CD4-positive, CD25-positive, alpha-beta regulatory T cell (primary cell): ENCODE measurements around the gene PEAK1. TPM values are rescaled to one million over a fixed set of nuclear protein-coding genes. Genes with fewer than 3 reads are reported as not detected.

ENCODE experiments used
- ATAC-seq, 2 donors: fragments of 150-1000 bp; cut with Tn5 transposase; one replicate each; pipeline ENCODE4 v1.10.0; 2021; ENCODE audit warnings: low read depth in 2 of 2, moderate number of reproducible peaks in 2 of 2, moderate library complexity in 1 of 2
- DNase-seq, 3 donors: peaks; one replicate each; pipeline versions ENCODE4 v3.0.0 to v3.0.0-alpha.2; 2012 to 2022; ENCODE audit warnings: mixed read lengths in 1 of 3
- H3K27ac ChIP-seq: one replicate; pipeline ENCODE4 v1.7.0; 2013; ENCODE audit warnings: mild to moderate bottlenecking, low read length; ENCODE audit not compliant: insufficient read depth, poor library complexity, severe bottlenecking
- H3K27me3 ChIP-seq: one replicate; pipeline ENCODE4 v1.7.0; 2013; ENCODE audit warnings: low read length; ENCODE audit not compliant: control insufficient read depth, insufficient read depth
- H3K36me3 ChIP-seq: one replicate; pipeline ENCODE4 v1.7.0; 2013; ENCODE audit warnings: mild to moderate bottlenecking, low read length, moderate library complexity; ENCODE audit not compliant: control insufficient read depth, insufficient read depth
- H3K4me1 ChIP-seq: 2 replicates; pipeline ENCODE4 v1.7.0; 2013; ENCODE audit warnings: mild to moderate bottlenecking, low read length; ENCODE audit not compliant: insufficient read depth, control insufficient read depth, poor library complexity, severe bottlenecking
- H3K4me3 ChIP-seq: one replicate; pipeline ENCODE4 v1.7.0; 2013; ENCODE audit warnings: low read depth, mild to moderate bottlenecking, low read length, moderate library complexity
- H3K9me3 ChIP-seq, 2 experiments: 1 replicate in 1 of 2; 2 replicates in 1 of 2; pipeline ENCODE4 v1.7.0; 2013; ENCODE audit warnings: low read length in 2 of 2, mild to moderate bottlenecking in 1 of 2, moderate library complexity in 1 of 2; ENCODE audit not compliant: control insufficient read depth in 2 of 2
- H3K27ac Mint-ChIP-seq, 3 donors: one replicate each; pipeline ENCODE4 v1.8.0; 2020 to 2022; ENCODE audit warnings: mild to moderate bottlenecking in 3 of 3, mixed read lengths in 3 of 3, moderate library complexity in 2 of 3
- H3K27me3 Mint-ChIP-seq: one replicate; pipeline ENCODE4 v1.8.0; 2022; ENCODE audit warnings: mild to moderate bottlenecking, mixed read lengths
- H3K36me3 Mint-ChIP-seq: one replicate; pipeline ENCODE4 v1.8.0; 2020; ENCODE audit warnings: mixed read lengths
- H3K4me1 Mint-ChIP-seq, 4 donors: one replicate each; pipeline ENCODE4 v1.8.0; 2020 to 2022; ENCODE audit warnings: mixed read lengths in 4 of 4, mild to moderate bottlenecking in 1 of 4
- H3K4me3 Mint-ChIP-seq, 4 donors: one replicate each; pipeline ENCODE4 v1.8.0; 2020 to 2022; ENCODE audit warnings: mild to moderate bottlenecking in 4 of 4, mixed read lengths in 4 of 4, moderate library complexity in 3 of 4
- H3K9me3 Mint-ChIP-seq, 7 donors: one replicate each; pipeline ENCODE4 v1.8.0; 2020 to 2022; ENCODE audit warnings: mixed read lengths in 7 of 7, mild to moderate bottlenecking in 3 of 7, moderate library complexity in 2 of 7
- polyA plus RNA-seq, 4 donors: library from polyadenylated mRNA; unstranded; fragments of 300-500 nt; fragmentation: Illumina TruSeq; gene quantifications; one replicate each; pipeline ENCODE4 v1.2.3, GENCODE V29; 2021
- total RNA-seq: library from RNA; stranded (reverse); gene quantifications from one replicate; pipeline ENCODE4 v1.2.3, GENCODE V29; 2022

Gene PEAK1
- total and polyA plus RNA-seq, 5 donors from 2014 or later = 0.15 to 9.6 (median 1.1) TPM

GRCh38 chr15:77384086-77384485 is 35.8 kb downstream of the PEAK1 start:
- no peaks in the 10 kb centered on the region for H3K36me3 Mint-ChIP-seq
- Histone ChIP-seq H3K9me3 (no peaks in the 10 kb centered on the region), H3K27ac (no peak overlapping the region), H3K36me3 (no peaks in the 10 kb centered on the region), H3K27me3 (no peaks in the 10 kb centered on the region), H3K4me1 (no peaks in the 10 kb centered on the region), H3K4me3 (no peak overlapping the region)
- peaks cover 7 to 12% (median 8%) of the 10 kb centered on the region in 4 donors for H3K4me1 Mint-ChIP-seq
- no peak overlapping the region for H3K27ac Mint-ChIP-seq
- H3K9me3 Mint-ChIP-seq = no peaks in the 10 kb centered on the region
- H3K27me3 Mint-ChIP-seq = peaks cover 4% of the 10 kb centered on the region
- DNase-seq (no peak), ATAC-seq (no peak)
- H3K4me3 Mint-ChIP-seq = no peak overlapping the region

- Mint-ChIP-seq H3K9me3 (no peaks in the 10 kb centered on the region), H3K4me3 (no peak overlapping the region), H3K4me1 (peaks cover 7 to 11% (median 9%) of the 10 kb centered on the region in 4 donors), H3K27ac (no peak overlapping the region), H3K36me3 (no peaks in the 10 kb centered on the region), H3K27me3 (peaks cover 4% of the 10 kb centered on the region)
- H3K27ac ChIP-seq = no peak overlapping the region
- no peaks in the 10 kb centered on the region for H3K27me3 ChIP-seq
- H3K4me1 ChIP-seq = no peaks in the 10 kb centered on the region
- ATAC-seq (no peak), DNase-seq (no peak)
- no peaks in the 10 kb centered on the region for H3K9me3 ChIP-seq
- H3K36me3 ChIP-seq = no peaks in the 10 kb centered on the region
- H3K4me3 ChIP-seq = no peak overlapping the region
These were observed 39.9 kb downstream of the PEAK1 start for GRCh38 chr15:77380033-77380432.

- Histone ChIP-seq H3K4me1 (no peaks in the 10 kb centered on the region), H3K27ac (no peak overlapping the region), H3K27me3 (no peaks in the 10 kb centered on the region), H3K36me3 (no peaks in the 10 kb centered on the region), H3K9me3 (no peaks in the 10 kb centered on the region), H3K4me3 (no peak overlapping the region)
- H3K36me3 Mint-ChIP-seq = no peaks in the 10 kb centered on the region
- no peak overlapping the region for H3K27ac Mint-ChIP-seq
- no peak for ATAC-seq
- no peak for DNase-seq
- no peaks in the 10 kb centered on the region for H3K9me3 Mint-ChIP-seq
- H3K4me1 Mint-ChIP-seq = peaks cover 0 to 2% (median 0%) of the 10 kb centered on the region in 4 donors
- H3K27me3 Mint-ChIP-seq = peaks cover 14% of the 10 kb centered on the region
- no peak overlapping the region for H3K4me3 Mint-ChIP-seq
These were observed 43.1 kb downstream of the PEAK1 start for GRCh38 chr15:77376770-77377169.

- H3K9me3 Mint-ChIP-seq = peaks cover 0 to 1% (median 0%) of the 10 kb centered on the region in 7 donors
- no peak overlapping the region for H3K4me3 Mint-ChIP-seq
- no peak overlapping the region for H3K27ac Mint-ChIP-seq
- no peak overlapping the region for H3K4me3 ChIP-seq
- H3K27me3 Mint-ChIP-seq = peaks cover 15% of the 10 kb centered on the region
- no peak for ATAC-seq
- no peak overlapping the region for H3K27ac ChIP-seq
- no peaks in the 10 kb centered on the region for H3K4me1 ChIP-seq
- H3K36me3 Mint-ChIP-seq = no peaks in the 10 kb centered on the region
- DNase-seq = no peak
- H3K36me3 ChIP-seq = no peaks in the 10 kb centered on the region
- no peaks in the 10 kb centered on the region for H3K9me3 ChIP-seq
- peaks cover 0 to 2% (median 0%) of the 10 kb centered on the region in 4 donors for H3K4me1 Mint-ChIP-seq
- H3K27me3 ChIP-seq = no peaks in the 10 kb centered on the region
These were observed 44.8 kb downstream of the PEAK1 start for GRCh38 chr15:77375133-77375532.

GRCh38 chr15:77373441-77373840 is 46.5 kb downstream of the PEAK1 start:
- Mint-ChIP-seq H3K27me3 (peaks cover 16% of the 10 kb centered on the region), H3K27ac (no peak overlapping the region), H3K9me3 (peaks cover 0 to 1% (median 0%) of the 10 kb centered on the region in 7 donors), H3K4me1 (peaks cover 0 to 7% (median 0%) of the 10 kb centered on the region in 4 donors), H3K36me3 (no peaks in the 10 kb centered on the region), H3K4me3 (no peak overlapping the region)
- H3K36me3 ChIP-seq = no peaks in the 10 kb centered on the region
- no peak for DNase-seq
- no peak overlapping the region for H3K27ac ChIP-seq
- no peaks in the 10 kb centered on the region for H3K9me3 ChIP-seq
- H3K27me3 ChIP-seq = no peaks in the 10 kb centered on the region
- H3K4me1 ChIP-seq = no peaks in the 10 kb centered on the region
- H3K4me3 ChIP-seq = no peak overlapping the region
- ATAC-seq = no peak

GRCh38 chr15:77371850-77372563 is 47.9 kb downstream of the PEAK1 start:
- Histone ChIP-seq H3K4me1 (no peaks in the 10 kb centered on the region), H3K9me3 (no peaks in the 10 kb centered on the region), H3K27ac (no peak overlapping the region), H3K36me3 (no peaks in the 10 kb centered on the region), H3K4me3 (no peak overlapping the region), H3K27me3 (no peaks in the 10 kb centered on the region)
- peaks cover 0 to 1% (median 0%) of the 10 kb centered on the region in 7 donors for H3K9me3 Mint-ChIP-seq
- no peak overlapping the region for H3K27ac Mint-ChIP-seq
- H3K4me3 Mint-ChIP-seq = no peak overlapping the region
- H3K4me1 Mint-ChIP-seq = peaks cover 0 to 7% (median 0%) of the 10 kb centered on the region in 4 donors
- no peaks in the 10 kb centered on the region for H3K36me3 Mint-ChIP-seq
- H3K27me3 Mint-ChIP-seq = peaks cover 16% of the 10 kb centered on the region
- DNase-seq (no peak), ATAC-seq (no peak)

- Mint-ChIP-seq H3K36me3 (no peaks in the 10 kb centered on the region), H3K27me3 (peaks cover 16% of the 10 kb centered on the region), H3K9me3 (peaks cover 0 to 1% (median 0%) of the 10 kb centered on the region in 7 donors), H3K4me3 (no peak overlapping the region), H3K27ac (no peak overlapping the region), H3K4me1 (peaks cover 0 to 6% (median 0%) of the 10 kb centered on the region in 4 donors)
- Histone ChIP-seq H3K27me3 (no peaks in the 10 kb centered on the region), H3K9me3 (no peaks in the 10 kb centered on the region), H3K4me1 (no peaks in the 10 kb centered on the region), H3K27ac (no peak overlapping the region), H3K36me3 (no peaks in the 10 kb centered on the region), H3K4me3 (no peak overlapping the region)
- DNase-seq (no peak), ATAC-seq (no peak)
These were observed 49.3 kb downstream of the PEAK1 start for GRCh38 chr15:77370580-77370979.

- H3K36me3 ChIP-seq = no peaks in the 10 kb centered on the region
- H3K4me3 Mint-ChIP-seq = no peak overlapping the region
- DNase-seq (no peak), ATAC-seq (no peak)
- H3K9me3 ChIP-seq = no peaks in the 10 kb centered on the region
- peaks cover 0 to 1% (median 0%) of the 10 kb centered on the region in 7 donors for H3K9me3 Mint-ChIP-seq
- H3K27me3 ChIP-seq = no peaks in the 10 kb centered on the region
- H3K27ac ChIP-seq = no peak overlapping the region
- H3K27me3 Mint-ChIP-seq = peaks cover 16% of the 10 kb centered on the region
- H3K4me3 ChIP-seq = no peak overlapping the region
- H3K27ac Mint-ChIP-seq = no peak overlapping the region
- H3K4me1 Mint-ChIP-seq = peaks cover 0 to 6% (median 0%) of the 10 kb centered on the region in 4 donors
- no peaks in the 10 kb centered on the region for H3K36me3 Mint-ChIP-seq
- H3K4me1 ChIP-seq = no peaks in the 10 kb centered on the region
These were observed 50.7 kb downstream of the PEAK1 start for GRCh38 chr15:77369168-77369567.
